ENCODE results near the gene POLR1H.

The POLR1H gene

DNA sequence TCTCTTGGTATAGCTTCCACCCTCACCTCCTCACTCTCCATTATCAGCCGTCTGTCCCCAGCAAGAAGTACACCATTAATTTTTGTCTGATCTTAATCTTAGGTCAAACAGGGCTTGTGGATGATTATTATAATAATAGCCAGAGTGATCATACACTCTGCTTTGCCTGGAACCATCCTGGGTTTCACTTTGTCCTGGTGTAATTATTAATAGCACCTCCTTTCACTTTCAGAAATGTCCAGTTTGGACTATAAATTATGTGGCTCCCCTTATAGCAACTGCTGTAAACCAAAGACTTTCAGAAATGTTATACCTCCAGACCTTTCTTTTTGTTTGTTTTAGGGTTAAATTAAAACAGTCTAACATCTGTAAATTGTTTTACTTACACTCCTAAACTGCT is 52.8 kb downstream of the POLR1H start:
- Histone ChIP-seq H3K4me3 (no peak overlapping the region), H3K27ac (no peak overlapping the region)
- no peak for DNase-seq (ENCODE audit: low spot score)
- TF ChIP-seq, protein P1, sequence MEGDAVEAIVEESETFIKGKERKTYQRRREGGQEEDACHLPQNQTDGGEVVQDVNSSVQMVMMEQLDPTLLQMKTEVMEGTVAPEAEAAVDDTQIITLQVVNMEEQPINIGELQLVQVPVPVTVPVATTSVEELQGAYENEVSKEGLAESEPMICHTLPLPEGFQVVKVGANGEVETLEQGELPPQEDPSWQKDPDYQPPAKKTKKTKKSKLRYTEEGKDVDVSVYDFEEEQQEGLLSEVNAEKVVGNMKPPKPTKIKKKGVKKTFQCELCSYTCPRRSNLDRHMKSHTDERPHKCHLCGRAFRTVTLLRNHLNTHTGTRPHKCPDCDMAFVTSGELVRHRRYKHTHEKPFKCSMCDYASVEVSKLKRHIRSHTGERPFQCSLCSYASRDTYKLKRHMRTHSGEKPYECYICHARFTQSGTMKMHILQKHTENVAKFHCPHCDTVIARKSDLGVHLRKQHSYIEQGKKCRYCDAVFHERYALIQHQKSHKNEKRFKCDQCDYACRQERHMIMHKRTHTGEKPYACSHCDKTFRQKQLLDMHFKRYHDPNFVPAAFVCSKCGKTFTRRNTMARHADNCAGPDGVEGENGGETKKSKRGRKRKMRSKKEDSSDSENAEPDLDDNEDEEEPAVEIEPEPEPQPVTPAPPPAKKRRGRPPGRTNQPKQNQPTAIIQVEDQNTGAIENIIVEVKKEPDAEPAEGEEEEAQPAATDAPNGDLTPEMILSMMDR (IDR thresholded peaks at IDR 0.05): no peak

Data from coronary artery (tissue), 2 donors.